ENCODE measurements around the gene STXBP3. TPM values are rescaled to one million over a fixed set of nuclear protein-coding genes. Genes with fewer than 3 reads are reported as not detected.

Gene STXBP3
- total RNA-seq, 1 experiment from 2014 or later: 34.1 TPM

DNA sequence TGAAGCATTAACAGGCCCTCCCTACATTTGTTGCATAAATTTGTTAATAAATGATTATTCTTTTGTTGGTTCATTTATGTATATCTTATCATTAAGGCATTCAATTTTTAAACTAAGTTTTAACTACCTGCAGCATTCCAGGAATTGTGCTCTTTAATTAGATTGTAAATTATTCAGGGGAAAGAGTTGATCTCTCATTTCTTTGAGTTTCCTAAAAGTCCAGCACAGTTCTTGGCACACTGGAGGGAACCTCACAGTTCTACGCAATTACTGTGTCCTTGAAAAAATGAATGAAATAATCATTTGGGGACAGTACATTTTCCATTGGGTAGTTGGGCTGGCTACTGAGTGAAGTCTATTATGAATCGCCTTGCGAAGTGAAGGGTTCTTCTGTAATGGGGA, 493 bp upstream of the STXBP3 start:
- no peak overlapping the region for H2BK12ac ChIP-seq (ENCODE audit: insufficient read length, low read depth, low read length)
- H4K91ac ChIP-seq (ENCODE audit: insufficient read length, low read depth, low read length): no peak overlapping the region
- H3K23me2 ChIP-seq (ENCODE audit: insufficient read length, low read depth, low read length, poor library complexity, severe bottlenecking): no peaks in the 10 kb centered on the region
- H3K9me3 ChIP-seq (ENCODE audit: control insufficient read depth, low read depth, low read length): no peaks in the 10 kb centered on the region
- H3K18ac ChIP-seq (ENCODE audit: insufficient read length, low read depth, low read length): no peak overlapping the region
- Mint-ChIP-seq H3K27ac (peak overlapping the region in 1 of 3 experiments; percentile 98; a peak in 1 of 7 replicates), H3K27me3 (ENCODE audit: low read depth) (peaks cover 10% of the 10 kb centered on the region), H3K4me3 (peak overlapping the region; percentile 92 to 98), H3K36me3 (ENCODE audit: insufficient read depth in 1 of 3, low read depth in 3 of 3) (peaks cover 2 to 4% (median 3%) of the 10 kb centered on the region in 3 experiments; a peak in 4 of 7 replicates), H3K4me1 (peaks cover 16% of the 10 kb centered on the region in 2 experiments), H3K9me3 (no peaks in the 10 kb centered on the region)
- no peak overlapping the region for H2BK5ac ChIP-seq (ENCODE audit: insufficient read length, low read length)
- peak overlapping the region; percentile 48 for H3K4me2 ChIP-seq (ENCODE audit: insufficient read depth, insufficient read length, low read length)
- H3K23ac ChIP-seq (ENCODE audit: insufficient read length, low read depth, low read length): no peak overlapping the region
- no peak overlapping the region for H2BK120ac ChIP-seq (ENCODE audit: low read depth, low read length, poor library complexity, severe bottlenecking)
- H3K4me1 ChIP-seq (ENCODE audit: insufficient read depth, low read length): no peaks in the 10 kb centered on the region
- H4K8ac ChIP-seq (replicated peaks; ENCODE audit: insufficient read length, low read depth, low read length): no peak overlapping the region
- no peak for DNase-seq
- H3K14ac ChIP-seq (ENCODE audit: insufficient read depth, low read length): no peak overlapping the region
- H3T11ph ChIP-seq (ENCODE audit: low read length): no peak overlapping the region
- H3K4ac ChIP-seq (ENCODE audit: low read depth, low read length): no peak overlapping the region
- no CpG with 5 or more reads among the region's 3 CpGs for WGBS (ENCODE audit: extremely low coverage, insufficient read length, low lambda C conversion rate)
- H2AFZ ChIP-seq (ENCODE audit: low read length): no peak overlapping the region
- no peak overlapping the region for H4K5ac ChIP-seq (ENCODE audit: insufficient read length, low read depth, low read length)
- no peak overlapping the region for H2BK15ac ChIP-seq (ENCODE audit: low read depth, low read length)
- no peaks in the 10 kb centered on the region; the same call in 1 of the 2 replicates for H3K79me2 ChIP-seq (ENCODE audit: insufficient read depth, low read length)
- no peaks in the 10 kb centered on the region for H3K79me1 ChIP-seq (ENCODE audit: insufficient read depth, low read depth, low read length, poor library complexity, severe bottlenecking)
- no peak overlapping the region for H3K56ac ChIP-seq (ENCODE audit: insufficient read length, low read depth, low read length)
- TF ChIP-seq CTCF (conservative IDR thresholded peaks at IDR 0.05): no peak
- no peak overlapping the region for H3K9ac ChIP-seq (ENCODE audit: extremely low read depth, insufficient read length, low read length)
- no peaks in the 10 kb centered on the region for H3K27me3 ChIP-seq (ENCODE audit: insufficient read depth, low read length)
- no peak overlapping the region for H2AK5ac ChIP-seq (ENCODE audit: insufficient read length, low read length)
- H4K20me1 ChIP-seq (ENCODE audit: control insufficient read depth, insufficient read depth, insufficient read length): no peaks in the 10 kb centered on the region
- no peak overlapping the region for H3K27ac ChIP-seq (ENCODE audit: insufficient read length, low read depth, low read length)
- no peak overlapping the region for H2BK20ac ChIP-seq (ENCODE audit: low read depth, low read length, poor library complexity, severe bottlenecking)
